Mucosa of gallbladder (tissue), 1 donor: ENCODE data around the gene ST14. TPM values are rescaled to one million over a fixed set of nuclear protein-coding genes. Genes with fewer than 3 reads are reported as not detected.
"Not testable (repeated sequence)": the region's sequence is repeated elsewhere in the genome, so short reads cannot be mapped to it uniquely, and the experiment has no call there.

Experiments
- DNase-seq: peaks from one replicate; pipeline ENCODE4 v3.0.0-alpha.2; 2020; ENCODE audit warnings: low spot score
- total RNA-seq: library from RNA; stranded (reverse); gene quantifications from one replicate; pipeline ENCODE4 v1.2.1, GENCODE V29; 2021
- donor health status: DM: no; HTN: no; CAD: no.

Gene ST14
- total RNA-seq, 1 donor from 2014 or later = 193 TPM

DNA sequence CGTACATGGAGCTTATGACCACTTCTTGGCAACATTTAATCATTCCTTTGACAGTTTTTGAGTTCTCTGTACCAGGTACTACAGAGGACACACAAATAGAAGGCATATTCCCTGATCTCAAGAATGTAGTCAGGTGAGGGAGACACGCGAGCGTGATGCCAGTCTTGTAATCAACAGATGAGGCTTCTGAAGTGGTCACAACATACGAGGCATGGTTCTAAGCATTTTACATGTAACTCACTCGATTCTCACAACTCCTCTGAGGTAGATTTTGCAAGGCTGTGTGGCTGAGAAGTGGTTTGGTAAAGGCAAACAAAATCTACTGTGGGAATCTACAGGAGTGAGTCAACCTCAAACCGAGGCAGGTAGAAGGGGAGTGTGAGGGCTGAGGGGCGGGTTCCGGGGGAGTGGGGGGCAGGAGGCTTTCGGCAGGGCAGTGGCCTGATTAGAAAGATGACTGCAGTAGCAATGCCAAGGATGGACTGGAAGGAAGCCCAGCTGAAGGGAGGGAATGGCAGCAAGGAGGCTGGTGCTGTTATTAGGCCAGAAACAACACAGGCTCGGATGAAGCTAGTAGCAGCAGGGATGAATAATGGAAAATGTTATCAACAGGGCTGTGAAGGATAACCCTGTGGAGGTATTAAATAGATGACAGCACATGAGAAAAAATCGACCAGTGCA lies 63.8 kb downstream of the ST14 start:
- no peak for DNase-seq

GRCh38 chr11:130227373-130227772 lies 67.8 kb downstream of the ST14 start:
- no peak for DNase-seq

DNA sequence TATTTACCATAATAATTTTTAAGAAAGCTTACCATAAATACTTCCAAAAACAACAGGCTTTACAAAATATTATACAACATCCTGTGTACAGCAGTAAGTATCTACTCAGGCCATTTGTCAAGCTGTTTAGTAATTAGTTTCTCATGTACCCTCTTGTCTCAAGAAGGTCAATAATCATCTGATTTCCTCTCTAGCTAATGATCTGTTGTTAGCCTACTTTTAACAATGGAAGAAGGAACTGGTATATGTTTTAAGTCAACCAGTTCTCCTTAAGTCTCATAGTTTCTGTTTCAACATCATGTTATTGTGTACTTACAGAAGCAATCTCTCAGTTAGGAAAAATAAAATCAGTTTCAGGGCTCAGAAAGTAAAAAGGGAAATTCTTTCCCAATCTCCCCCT lies 73.9 kb downstream of the ST14 start:
- DNase-seq = not testable (repeated sequence)

DNA sequence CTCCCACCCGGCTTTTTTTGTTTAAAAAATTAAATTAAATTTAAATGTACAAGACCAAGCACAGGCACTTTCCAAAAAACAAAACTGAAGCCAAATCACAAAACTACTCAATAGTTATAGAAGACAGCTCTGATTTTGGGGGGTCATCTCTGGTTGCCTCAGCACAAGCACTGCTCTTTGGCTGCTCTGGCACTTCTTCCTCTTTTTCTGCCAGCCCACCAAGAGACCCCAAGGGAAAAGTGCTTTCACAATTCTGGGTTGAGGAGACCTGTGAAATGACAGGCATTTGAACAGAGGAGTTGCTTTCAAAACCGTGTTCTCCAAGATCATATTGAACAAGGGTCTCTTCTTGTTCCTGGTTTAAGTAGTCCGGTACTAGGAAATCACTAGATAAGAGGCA lies 74.3 kb downstream of the ST14 start:
- DNase-seq = not testable (repeated sequence)

DNA sequence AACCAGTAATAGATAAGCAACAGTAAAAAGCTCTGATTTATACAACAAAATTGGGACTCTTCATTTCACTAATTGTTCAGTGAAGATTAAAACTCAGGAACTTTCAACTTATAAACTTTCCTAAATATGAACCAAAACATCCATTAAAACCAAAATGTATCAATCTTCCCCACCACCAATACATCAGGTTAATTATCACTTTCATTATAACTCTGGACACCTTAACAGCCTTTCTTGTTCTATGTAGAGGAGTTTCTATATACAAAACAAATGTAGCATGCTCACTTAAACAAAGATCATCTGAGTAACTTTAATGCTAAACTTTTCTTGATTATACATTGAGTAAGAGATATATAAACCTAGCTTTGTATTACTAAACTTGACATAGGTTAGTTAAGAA lies 74.7 kb downstream of the ST14 start:
- DNase-seq = no peak

DNA sequence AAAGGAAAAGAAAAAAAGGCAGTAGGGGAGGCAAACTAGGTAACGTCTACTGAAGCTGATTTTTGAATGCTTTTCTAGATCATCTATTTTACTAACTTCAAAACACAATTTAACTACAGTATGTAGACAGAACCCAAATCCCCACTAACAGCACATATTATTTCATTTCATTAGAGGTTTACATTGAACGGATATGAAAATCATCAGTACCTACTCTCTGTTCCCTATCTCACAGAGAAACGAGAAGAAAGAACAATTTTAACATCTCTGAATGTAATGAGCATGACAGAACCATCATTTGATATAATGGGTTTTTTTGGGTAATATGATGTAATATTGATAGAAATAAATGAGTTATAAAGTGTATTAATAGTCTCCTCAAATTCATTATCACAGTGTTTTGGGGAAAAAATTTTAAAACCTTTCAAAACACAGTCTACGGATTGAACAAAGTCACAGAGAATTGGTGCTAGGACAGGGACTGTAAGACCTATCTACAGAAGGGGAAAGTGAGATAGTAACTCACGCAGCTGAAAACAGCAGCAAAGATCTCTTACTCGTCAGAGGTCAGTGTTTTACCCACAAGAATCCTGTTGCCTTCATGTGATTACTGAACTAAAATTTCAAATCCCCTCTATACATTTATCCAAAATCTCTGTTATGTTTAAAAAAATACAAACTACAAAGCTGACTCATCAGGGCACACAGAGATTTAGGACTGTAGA lies 77.9 kb downstream of the ST14 start:
- DNase-seq = no peak

- no peak for DNase-seq
Measured at GRCh38 chr11:130241713-130242112, 82.1 kb downstream of the ST14 start.

GRCh38 chr11:130243816-130244215 lies 84.2 kb downstream of the ST14 start:
- no peak for DNase-seq

DNA sequence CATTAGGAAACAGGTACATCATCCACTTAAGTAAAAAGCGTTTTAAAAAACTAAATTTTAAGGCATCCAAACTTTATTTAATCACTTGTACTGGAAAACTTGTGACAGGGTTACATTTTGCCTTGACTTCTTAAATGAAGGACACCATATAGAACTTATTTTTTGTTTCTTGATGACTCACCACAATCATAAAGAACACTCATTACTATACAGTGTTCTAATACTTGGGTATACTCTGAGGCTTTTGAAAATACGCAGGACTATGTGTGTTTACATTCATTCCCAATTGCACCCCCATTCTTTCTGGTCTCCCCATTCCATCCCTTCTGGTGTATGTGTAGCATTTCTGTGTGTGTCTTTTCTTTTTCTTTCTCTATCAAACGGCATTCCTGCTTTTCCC lies 85.3 kb downstream of the ST14 start:
- DNase-seq = no peak

GRCh38 chr11:130245375-130245774 lies 85.8 kb downstream of the ST14 start:
- not testable (repeated sequence) for DNase-seq

DNA sequence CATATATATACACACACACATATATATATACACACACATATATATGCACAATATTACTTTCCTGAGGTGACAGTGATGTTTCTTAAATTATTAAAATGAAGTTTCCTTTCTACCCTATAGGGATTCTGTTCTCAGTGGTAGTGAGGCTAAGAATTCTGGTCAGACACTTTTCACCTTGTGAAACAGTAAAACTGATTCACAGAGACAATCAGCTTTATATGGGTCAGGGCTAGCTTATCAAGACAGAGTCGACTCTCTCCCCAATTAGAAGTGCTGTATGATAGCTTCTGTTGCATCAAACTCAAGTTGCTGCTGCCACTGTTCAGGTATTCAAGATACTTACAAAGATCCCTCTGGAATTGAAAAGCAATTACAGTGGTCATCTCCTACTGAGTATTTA lies 86.7 kb downstream of the ST14 start:
- no peak for DNase-seq

- no peak for DNase-seq
Measured at GRCh38 chr11:130246738-130247137, 87.2 kb downstream of the ST14 start.

DNA sequence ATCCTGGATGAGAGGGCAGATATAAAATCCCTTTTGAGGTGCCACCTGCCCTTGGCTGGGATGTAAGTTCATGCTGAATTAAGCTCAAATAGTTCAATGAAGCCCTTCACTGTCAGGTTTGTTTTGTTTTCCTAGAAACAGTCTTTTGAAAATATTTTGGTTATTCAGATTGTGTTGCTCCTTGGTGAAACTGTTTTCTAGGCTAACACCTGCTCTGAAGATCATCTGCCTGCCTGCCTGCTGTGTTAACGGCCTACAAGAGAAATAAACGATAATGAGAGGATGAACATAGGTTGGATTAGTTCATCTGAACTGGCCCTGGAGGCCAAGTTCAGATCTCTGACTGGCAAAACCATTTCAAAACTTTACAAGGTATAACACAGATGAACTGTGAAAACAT lies 87.7 kb downstream of the ST14 start:
- no peak for DNase-seq

DNA sequence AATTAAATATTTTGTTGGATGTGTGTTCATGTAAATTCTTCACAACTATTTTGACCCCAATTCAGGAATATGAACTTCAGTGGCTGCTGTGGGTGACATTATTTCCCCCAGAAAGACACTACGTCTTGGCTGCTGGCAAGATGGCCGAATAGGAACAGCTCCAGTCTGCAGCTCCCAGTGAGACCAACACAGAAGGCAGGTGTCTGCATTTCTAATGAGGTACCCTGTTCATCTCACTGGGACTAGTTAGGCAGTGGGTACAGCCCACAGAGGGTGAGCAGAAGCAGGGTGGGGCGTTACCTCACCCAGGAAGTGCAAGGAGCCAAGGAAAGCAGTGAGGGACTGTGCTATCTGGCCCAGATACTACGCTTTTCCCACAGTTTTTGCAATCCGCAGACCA lies 89.8 kb downstream of the ST14 start:
- no peak for DNase-seq

GRCh38 chr11:130249929-130250328 lies 90.3 kb downstream of the ST14 start:
- not testable (repeated sequence) for DNase-seq

DNA sequence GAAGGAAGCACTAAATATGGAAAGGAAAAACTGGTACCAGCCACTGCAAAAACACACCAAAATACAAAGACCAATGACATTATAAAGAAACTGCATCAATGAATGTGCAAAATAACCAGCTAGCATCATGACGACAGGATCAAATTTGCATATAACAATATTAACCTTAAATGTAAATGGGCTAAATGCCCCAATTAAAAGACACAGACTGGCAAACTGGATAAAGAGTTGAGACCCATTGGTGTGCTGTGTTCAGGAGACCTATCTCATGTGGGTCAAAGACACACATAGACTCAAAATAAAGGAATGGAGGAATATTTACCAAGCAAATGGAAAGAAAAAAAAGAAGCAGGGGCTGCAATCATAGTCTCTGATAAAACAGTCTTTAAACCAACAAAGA lies 92.2 kb downstream of the ST14 start:
- not testable (repeated sequence) for DNase-seq

Other genes starting within 250 kb of the ST14 start
- gene PRDM10, start 156.9 kb upstream of the ST14 start, total RNA-seq = 12.5 TPM
- gene APLP2, start 89.9 kb upstream of the ST14 start, total RNA-seq = 502 TPM
- gene ZBTB44, start 155.1 kb downstream of the ST14 start, total RNA-seq = 44.8 TPM